ENCODE results near the gene PER1. TPM values are rescaled to one million over a fixed set of nuclear protein-coding genes. Genes with fewer than 3 reads are reported as not detected.

The PER1 gene
- total RNA-seq, 1 experiment from 2014 or later: 87.6 TPM

DNA sequence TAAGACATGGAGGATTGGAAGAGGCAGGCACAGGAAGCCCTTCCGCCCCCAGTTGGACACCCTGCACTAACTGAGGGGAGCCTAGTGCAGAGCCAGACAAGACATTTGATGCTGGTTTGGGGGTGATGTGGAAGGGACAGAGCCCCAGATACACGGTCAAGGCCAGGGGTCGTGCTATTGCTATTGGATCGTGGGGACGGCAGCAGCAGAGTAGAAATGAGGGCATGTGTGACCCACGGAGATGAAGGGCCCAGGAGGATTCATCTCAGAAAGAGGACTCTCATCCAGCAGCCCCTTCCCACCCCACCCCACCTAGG is 12.6 kb upstream of the PER1 start:
- no peaks in the 10 kb centered on the region for H3K9me2 ChIP-seq (ENCODE audit: insufficient read depth)
- CTCF ChIA-PET: no interaction called here
- peak overlapping the region; percentile 67 for H2AFZ ChIP-seq (ENCODE audit: low read depth, low read length, poor library complexity, severe bottlenecking)
- TF ChIP-seq FOSL1 (IDR thresholded peaks at IDR 0.05; ENCODE audit: low read depth) (no peak), TCF7L2 (IDR thresholded peaks at IDR 0.05; ENCODE audit: borderline replicate concordance, extremely low read depth, insufficient read depth, insufficient read length) (no peak), POLR2A (IDR thresholded peaks at IDR 0.05; ENCODE audit: borderline replicate concordance, extremely low read depth, insufficient read depth, insufficient read length) (no peak), CBX3 (IDR thresholded peaks at IDR 0.05; ENCODE audit: low read depth) (no peak), ELF1 (IDR thresholded peaks at IDR 0.05; ENCODE audit: borderline replicate concordance, low read depth) (no peak), EGR1 (IDR thresholded peaks at IDR 0.05; ENCODE audit: low read depth) (no peak), EZH2 (IDR thresholded peaks at IDR 0.05) (no peak), ZFX (IDR thresholded peaks at IDR 0.05) (no peak), SP1 (IDR thresholded peaks at IDR 0.05; ENCODE audit: low read depth) (no peak), SIN3A (IDR thresholded peaks at IDR 0.05; ENCODE audit: low read depth) (no peak), ZNF274 (IDR thresholded peaks at IDR 0.05; ENCODE audit: low read depth, low read length) (no peak), YY1 (IDR thresholded peaks at IDR 0.05; ENCODE audit: extremely low read depth, insufficient replicate concordance, low read depth, low read length) (no peak)
- TF ChIP-seq, protein P1, sequence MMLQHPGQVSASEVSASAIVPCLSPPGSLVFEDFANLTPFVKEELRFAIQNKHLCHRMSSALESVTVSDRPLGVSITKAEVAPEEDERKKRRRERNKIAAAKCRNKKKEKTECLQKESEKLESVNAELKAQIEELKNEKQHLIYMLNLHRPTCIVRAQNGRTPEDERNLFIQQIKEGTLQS (IDR thresholded peaks at IDR 0.05): no peak
- TF ChIP-seq, protein P2, sequence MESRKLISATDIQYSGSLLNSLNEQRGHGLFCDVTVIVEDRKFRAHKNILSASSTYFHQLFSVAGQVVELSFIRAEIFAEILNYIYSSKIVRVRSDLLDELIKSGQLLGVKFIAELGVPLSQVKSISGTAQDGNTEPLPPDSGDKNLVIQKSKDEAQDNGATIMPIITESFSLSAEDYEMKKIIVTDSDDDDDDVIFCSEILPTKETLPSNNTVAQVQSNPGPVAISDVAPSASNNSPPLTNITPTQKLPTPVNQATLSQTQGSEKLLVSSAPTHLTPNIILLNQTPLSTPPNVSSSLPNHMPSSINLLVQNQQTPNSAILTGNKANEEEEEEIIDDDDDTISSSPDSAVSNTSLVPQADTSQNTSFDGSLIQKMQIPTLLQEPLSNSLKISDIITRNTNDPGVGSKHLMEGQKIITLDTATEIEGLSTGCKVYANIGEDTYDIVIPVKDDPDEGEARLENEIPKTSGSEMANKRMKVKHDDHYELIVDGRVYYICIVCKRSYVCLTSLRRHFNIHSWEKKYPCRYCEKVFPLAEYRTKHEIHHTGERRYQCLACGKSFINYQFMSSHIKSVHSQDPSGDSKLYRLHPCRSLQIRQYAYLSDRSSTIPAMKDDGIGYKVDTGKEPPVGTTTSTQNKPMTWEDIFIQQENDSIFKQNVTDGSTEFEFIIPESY (IDR thresholded peaks at IDR 0.05; ENCODE audit: extremely low read depth, insufficient replicate concordance, low read length): no peak
- TF ChIP-seq, protein P3, sequence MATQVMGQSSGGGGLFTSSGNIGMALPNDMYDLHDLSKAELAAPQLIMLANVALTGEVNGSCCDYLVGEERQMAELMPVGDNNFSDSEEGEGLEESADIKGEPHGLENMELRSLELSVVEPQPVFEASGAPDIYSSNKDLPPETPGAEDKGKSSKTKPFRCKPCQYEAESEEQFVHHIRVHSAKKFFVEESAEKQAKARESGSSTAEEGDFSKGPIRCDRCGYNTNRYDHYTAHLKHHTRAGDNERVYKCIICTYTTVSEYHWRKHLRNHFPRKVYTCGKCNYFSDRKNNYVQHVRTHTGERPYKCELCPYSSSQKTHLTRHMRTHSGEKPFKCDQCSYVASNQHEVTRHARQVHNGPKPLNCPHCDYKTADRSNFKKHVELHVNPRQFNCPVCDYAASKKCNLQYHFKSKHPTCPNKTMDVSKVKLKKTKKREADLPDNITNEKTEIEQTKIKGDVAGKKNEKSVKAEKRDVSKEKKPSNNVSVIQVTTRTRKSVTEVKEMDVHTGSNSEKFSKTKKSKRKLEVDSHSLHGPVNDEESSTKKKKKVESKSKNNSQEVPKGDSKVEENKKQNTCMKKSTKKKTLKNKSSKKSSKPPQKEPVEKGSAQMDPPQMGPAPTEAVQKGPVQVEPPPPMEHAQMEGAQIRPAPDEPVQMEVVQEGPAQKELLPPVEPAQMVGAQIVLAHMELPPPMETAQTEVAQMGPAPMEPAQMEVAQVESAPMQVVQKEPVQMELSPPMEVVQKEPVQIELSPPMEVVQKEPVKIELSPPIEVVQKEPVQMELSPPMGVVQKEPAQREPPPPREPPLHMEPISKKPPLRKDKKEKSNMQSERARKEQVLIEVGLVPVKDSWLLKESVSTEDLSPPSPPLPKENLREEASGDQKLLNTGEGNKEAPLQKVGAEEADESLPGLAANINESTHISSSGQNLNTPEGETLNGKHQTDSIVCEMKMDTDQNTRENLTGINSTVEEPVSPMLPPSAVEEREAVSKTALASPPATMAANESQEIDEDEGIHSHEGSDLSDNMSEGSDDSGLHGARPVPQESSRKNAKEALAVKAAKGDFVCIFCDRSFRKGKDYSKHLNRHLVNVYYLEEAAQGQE (IDR thresholded peaks at IDR 0.05; ENCODE audit: low read depth): no peak
- no peak for ATAC-seq
- RAD21 ChIA-PET (ENCODE audit: low non-redundant PET in 1 of 2, low total read pairs in 2 of 2, uncharacterized antibody in 2 of 2, unreplicated experiment in 2 of 2): no interaction called here
- POLR2A ChIA-PET: interaction anchor here (1.8 kb wide), 1 partner anchor 9 kb away, joined by 28 read pairs; no protein-coding TSS in a partner anchor
- peaks cover 33 to 45% of the 10 kb centered on the region in 2 experiments for H3K4me1 ChIP-seq (ENCODE audit: control insufficient read depth in 1 of 2, insufficient read depth in 2 of 2, low read length in 2 of 2)
- H3K4me2 ChIP-seq (ENCODE audit: low read length): peak overlapping the region; percentile 99; the same call in 1 of the 2 replicates
- peak overlapping the region; percentile 100; the same call in 1 of the 2 replicates for H3K9ac ChIP-seq (ENCODE audit: low read length)
- H3K9me3 ChIP-seq (ENCODE audit: control insufficient read depth in 1 of 2, insufficient read depth in 1 of 2, low read depth in 1 of 2, low read length in 2 of 2): no peaks in the 10 kb centered on the region
- peak overlapping the region; percentile 52 for H3K27ac ChIP-seq (ENCODE audit: low read depth, low read length)
- peaks cover 4 to 7% of the 10 kb centered on the region in 2 experiments; a peak in 3 of 4 replicates for H3K36me3 ChIP-seq (ENCODE audit: control insufficient read depth in 1 of 2, insufficient read depth in 2 of 2, low read length in 2 of 2)
- DNase-seq (ENCODE audit: low read depth, low spot score): no peak
- intact Hi-C loops (cut with micrococcal nuclease): no loop called here
- no peaks in the 10 kb centered on the region for H4K20me1 ChIP-seq (ENCODE audit: insufficient read depth)
- H3K4me3 ChIP-seq (replicated peaks in 1 of 2; ENCODE audit: low read depth in 1 of 2, low read length in 2 of 2): peak overlapping the region in 1 of 2 experiments; percentile 15; a peak in 1 of 4 replicates
- H3K79me2 ChIP-seq (ENCODE audit: insufficient read depth, low read length): peaks cover 27% of the 10 kb centered on the region
- H3K27me3 ChIP-seq (ENCODE audit: insufficient read depth, low read length): no peaks in the 10 kb centered on the region
- BruUV-seq (replicated peaks): no TSS peak
